Caco-2 (cell line): Measurements from ENCODE around the gene FAM83B. TPM values are rescaled to one million over a fixed set of nuclear protein-coding genes. Genes with fewer than 3 reads are reported as not detected.

ENCODE experiments used
- BruUV-seq: library from RNA; stranded (reverse); fragments of 400-500 nt; replicated peaks from 2 replicates; lab custom pipeline; 2021; lab: Mats Ljungman, UMichigan
- CTCF ChIA-PET: fragments of 300-600 bp; sonication (Branson Sonifier 250); formaldehyde crosslinking; loops from one replicate; lab custom pipeline; 2022; ENCODE audit warnings: antibody characterized with exemption; lab: Charles Lee
- POLR2A ChIA-PET: fragments of 300-600 bp; sonication (Branson Sonifier 250); formaldehyde crosslinking; loops from one replicate; lab custom pipeline; 2022; ENCODE audit warnings: antibody characterized with exemption; lab: Charles Lee
- DNase-seq, 2 experiments: peaks; one replicate each; pipeline versions ENCODE4 v3.0.0 to v3.0.0-alpha.2; 2020 to 2022
- H3K27me3 ChIP-seq: replicated peaks from 2 replicates; pipeline ENCODE4 v1.6.0; 2011; ENCODE audit warnings: low read length; ENCODE audit not compliant: control insufficient read depth, insufficient read depth
- H3K36me3 ChIP-seq: 2 replicates; pipeline ENCODE4 v1.5.1; 2011; ENCODE audit warnings: low read length; ENCODE audit not compliant: control insufficient read depth, insufficient read depth
- H3K4me1 ChIP-seq: fragments of 250-450 bp; sonication (Bioruptor Pico); 2 replicates; pipeline ENCODE4 v1.5.1; 2020; ENCODE audit warnings: mild to moderate bottlenecking
- H3K4me3 ChIP-seq: 2 replicates; pipeline ENCODE4 v1.5.1; 2011; ENCODE audit warnings: low read depth, mild to moderate bottlenecking, control low read depth, low read length
- H3K9me3 ChIP-seq: fragments of 250-450 bp; sonication (Bioruptor Pico); 2 replicates; pipeline ENCODE4 v1.5.1; 2020; ENCODE audit warnings: mild to moderate bottlenecking, moderate library complexity
- H3K27ac Mint-ChIP-seq: one replicate; pipeline ENCODE4 v1.8.0; 2022; ENCODE audit warnings: mixed read lengths; ENCODE audit not compliant: unreplicated experiment
- H3K27me3 Mint-ChIP-seq: one replicate; pipeline ENCODE4 v1.8.0; 2022; ENCODE audit warnings: mixed read lengths; ENCODE audit not compliant: insufficient read depth, unreplicated experiment
- H3K36me3 Mint-ChIP-seq: one replicate; pipeline ENCODE4 v1.8.0; 2022; ENCODE audit warnings: mild to moderate bottlenecking, mixed read lengths; ENCODE audit not compliant: insufficient read depth, unreplicated experiment
- H3K4me1 Mint-ChIP-seq: one replicate; pipeline ENCODE4 v1.8.0; 2022; ENCODE audit warnings: low read depth, mixed read lengths; ENCODE audit not compliant: unreplicated experiment
- H3K4me3 Mint-ChIP-seq: one replicate; pipeline ENCODE4 v1.8.0; 2022; ENCODE audit warnings: mild to moderate bottlenecking, moderate library complexity, mixed read lengths; ENCODE audit not compliant: unreplicated experiment
- H3K9me3 Mint-ChIP-seq: one replicate; pipeline ENCODE4 v1.8.0; 2022; ENCODE audit warnings: mixed read lengths; ENCODE audit not compliant: unreplicated experiment
- intact Hi-C: fragments of 100-400 bp; cut with micrococcal nuclease; formaldehyde crosslinking; loops from one replicate; pipeline ENCODE4 v1.10.0; 2022; ENCODE audit not compliant: unreplicated experiment
- total RNA-seq: library from RNA; stranded (reverse); gene quantifications from 2 replicates; pipeline ENCODE4 v1.2.3, GENCODE V29; 2022
- TF ChIP-seq, protein P1 (sequence below), 2 experiments: fragments of 200-600 bp in 1 of 2; IDR thresholded peaks; 1 replicate in 1 of 2; 2 replicates in 1 of 2; pipeline versions ENCODE4 v1.5.1 to v1.8.0; 2011 to 2022; ENCODE audit warnings: antibody characterized with exemption in 1 of 2, control low read depth in 1 of 2, inconsistent platforms in 1 of 2, low read depth in 1 of 2, low read length in 1 of 2, mild to moderate bottlenecking in 1 of 2, moderate library complexity in 1 of 2; ENCODE audit not compliant: insufficient read depth in 1 of 2, severe bottlenecking in 1 of 2, unreplicated experiment in 1 of 2

The FAM83B gene
- total RNA-seq, 1 experiment from 2014 or later, result 16.9 TPM

DNA sequence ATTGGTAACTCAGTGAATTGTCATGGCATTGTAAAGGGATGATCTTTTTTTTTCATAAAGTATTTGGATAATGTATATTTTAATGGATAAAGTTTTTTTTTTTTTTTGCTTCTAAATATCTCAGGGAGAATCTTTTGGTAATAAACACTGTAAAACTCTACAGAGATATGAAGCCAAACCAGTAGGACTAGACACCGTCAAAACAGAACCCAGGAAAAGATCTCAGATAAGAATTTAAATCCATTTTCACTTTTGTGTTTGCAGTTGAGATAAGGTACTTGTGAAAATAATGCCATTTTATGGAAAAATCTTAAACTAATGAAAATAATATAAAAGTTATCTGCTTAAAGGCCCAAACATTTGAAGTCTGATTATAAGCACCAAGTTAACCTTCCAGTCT, 27.0 kb downstream of the FAM83B start:
- no peak for DNase-seq
- intact Hi-C loops, result loop anchor here (1.0 kb wide), 1 partner anchor 8 kb away; no protein-coding TSS in a partner anchor
- CTCF ChIA-PET, result no interaction called here
- H3K27ac Mint-ChIP-seq, result no peak overlapping the region
- H3K9me3 ChIP-seq, result no peaks in the 10 kb centered on the region
- no peak overlapping the region for H3K4me3 ChIP-seq
- H3K4me3 Mint-ChIP-seq, result no peak overlapping the region
- TF ChIP-seq, protein P1, sequence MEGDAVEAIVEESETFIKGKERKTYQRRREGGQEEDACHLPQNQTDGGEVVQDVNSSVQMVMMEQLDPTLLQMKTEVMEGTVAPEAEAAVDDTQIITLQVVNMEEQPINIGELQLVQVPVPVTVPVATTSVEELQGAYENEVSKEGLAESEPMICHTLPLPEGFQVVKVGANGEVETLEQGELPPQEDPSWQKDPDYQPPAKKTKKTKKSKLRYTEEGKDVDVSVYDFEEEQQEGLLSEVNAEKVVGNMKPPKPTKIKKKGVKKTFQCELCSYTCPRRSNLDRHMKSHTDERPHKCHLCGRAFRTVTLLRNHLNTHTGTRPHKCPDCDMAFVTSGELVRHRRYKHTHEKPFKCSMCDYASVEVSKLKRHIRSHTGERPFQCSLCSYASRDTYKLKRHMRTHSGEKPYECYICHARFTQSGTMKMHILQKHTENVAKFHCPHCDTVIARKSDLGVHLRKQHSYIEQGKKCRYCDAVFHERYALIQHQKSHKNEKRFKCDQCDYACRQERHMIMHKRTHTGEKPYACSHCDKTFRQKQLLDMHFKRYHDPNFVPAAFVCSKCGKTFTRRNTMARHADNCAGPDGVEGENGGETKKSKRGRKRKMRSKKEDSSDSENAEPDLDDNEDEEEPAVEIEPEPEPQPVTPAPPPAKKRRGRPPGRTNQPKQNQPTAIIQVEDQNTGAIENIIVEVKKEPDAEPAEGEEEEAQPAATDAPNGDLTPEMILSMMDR (IDR thresholded peaks at IDR 0.05; ENCODE audit: insufficient read depth in 1 of 2, low read depth in 1 of 2, low read length in 1 of 2, severe bottlenecking in 1 of 2, unreplicated experiment in 1 of 2), result no peak
- no peaks in the 10 kb centered on the region for H3K27me3 ChIP-seq
- POLR2A ChIA-PET, result no interaction called here
- no TSS peak for BruUV-seq
- peaks cover 17% of the 10 kb centered on the region for H3K4me1 Mint-ChIP-seq
- no peaks in the 10 kb centered on the region for H3K36me3 ChIP-seq
- no peaks in the 10 kb centered on the region for H3K27me3 Mint-ChIP-seq
- H3K4me1 ChIP-seq, result peaks cover 59% of the 10 kb centered on the region
- no peaks in the 10 kb centered on the region for H3K9me3 Mint-ChIP-seq
- H3K36me3 Mint-ChIP-seq, result peaks cover 13% of the 10 kb centered on the region

- Mint-ChIP-seq H3K4me1 (peaks cover 10% of the 10 kb centered on the region), H3K9me3 (no peaks in the 10 kb centered on the region), H3K4me3 (no peak overlapping the region), H3K27ac (no peak overlapping the region), H3K27me3 (no peaks in the 10 kb centered on the region), H3K36me3 (peaks cover 13% of the 10 kb centered on the region)
- BruUV-seq, result no TSS peak
- CTCF ChIA-PET, result no interaction called here
- Histone ChIP-seq H3K27me3 (no peaks in the 10 kb centered on the region), H3K36me3 (no peaks in the 10 kb centered on the region), H3K4me3 (no peak overlapping the region), H3K9me3 (no peaks in the 10 kb centered on the region), H3K4me1 (peaks cover 59% of the 10 kb centered on the region)
- TF ChIP-seq, protein P1 (IDR thresholded peaks at IDR 0.05; ENCODE audit: insufficient read depth in 1 of 2, low read depth in 1 of 2, low read length in 1 of 2, severe bottlenecking in 1 of 2, unreplicated experiment in 1 of 2), result no peak
- POLR2A ChIA-PET, result no interaction called here
- intact Hi-C loops, result loop anchor here (5.0 kb wide), 1 partner anchor 297 kb away; no protein-coding TSS in a partner anchor
- no peak for DNase-seq
These were observed 27.9 kb downstream of the FAM83B start for GRCh38 chr6:54874349-54875048.

DNA sequence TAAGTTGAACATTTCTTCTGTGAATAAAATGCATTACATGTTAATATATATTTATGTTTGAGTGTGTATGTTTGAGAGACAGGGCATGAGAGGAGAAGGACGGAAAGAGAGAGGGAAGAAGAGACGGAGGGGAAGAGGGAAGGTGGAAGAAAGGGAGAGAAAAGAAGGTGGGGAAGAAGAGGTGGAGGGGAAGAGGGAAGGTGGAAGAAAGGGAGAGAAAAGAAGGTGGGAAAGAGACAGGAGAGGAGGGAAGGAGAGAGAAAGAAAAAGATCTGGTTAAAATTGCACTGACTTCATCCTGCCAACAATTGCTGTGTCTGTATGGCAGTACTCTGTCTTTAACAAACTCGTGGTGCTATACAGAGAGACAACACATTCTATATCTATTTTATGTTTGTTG, 29.0 kb downstream of the FAM83B start:
- Mint-ChIP-seq H3K27me3 (no peaks in the 10 kb centered on the region), H3K36me3 (peaks cover 13% of the 10 kb centered on the region), H3K9me3 (no peaks in the 10 kb centered on the region), H3K4me1 (peaks cover 8% of the 10 kb centered on the region), H3K27ac (no peak overlapping the region), H3K4me3 (no peak overlapping the region)
- Histone ChIP-seq H3K36me3 (no peaks in the 10 kb centered on the region), H3K4me1 (peaks cover 57% of the 10 kb centered on the region), H3K9me3 (no peaks in the 10 kb centered on the region), H3K27me3 (no peaks in the 10 kb centered on the region), H3K4me3 (no peak overlapping the region)
- DNase-seq, result no peak
- TF ChIP-seq, protein P1 (IDR thresholded peaks at IDR 0.05; ENCODE audit: insufficient read depth in 1 of 2, low read depth in 1 of 2, low read length in 1 of 2, severe bottlenecking in 1 of 2, unreplicated experiment in 1 of 2), result no peak
- CTCF ChIA-PET, result no interaction called here
- intact Hi-C loops, result loop anchor here (5.0 kb wide), 1 partner anchor 298 kb away; no protein-coding TSS in a partner anchor
- no TSS peak for BruUV-seq
- POLR2A ChIA-PET, result no interaction called here
